GM19043 (cell line): Measurements from ENCODE around the gene CEP63.

Source experiments
- ATAC-seq: cut with Tn5 transposase; IDR thresholded peaks from one replicate; pipeline ENCODE4 v1.9.1; 2021; ENCODE audit warnings: low read depth; ENCODE audit not compliant: unreplicated experiment

Gene CEP63

GRCh38 chr3:134606033-134607025, 120.5 kb downstream of the CEP63 start:
- no peak for ATAC-seq

GRCh38 chr3:134607054-134608022, 121.5 kb downstream of the CEP63 start:
- no peak for ATAC-seq

GRCh38 chr3:134608023-134608770, 122.3 kb downstream of the CEP63 start:
- no peak for ATAC-seq

- ATAC-seq: no peak
Observed at GRCh38 chr3:134608771-134609435, 123.0 kb downstream of the CEP63 start.

- no peak for ATAC-seq
Observed at GRCh38 chr3:134609821-134610431, 124.1 kb downstream of the CEP63 start.

- no peak for ATAC-seq
Observed at GRCh38 chr3:134610432-134611385, 124.9 kb downstream of the CEP63 start.

- no peak for ATAC-seq
Observed at GRCh38 chr3:134611516-134611915, 125.7 kb downstream of the CEP63 start.

- no peak for ATAC-seq
Observed at GRCh38 chr3:134613006-134613520, 127.2 kb downstream of the CEP63 start.

- no peak for ATAC-seq
Observed at GRCh38 chr3:134614955-134615354, 129.1 kb downstream of the CEP63 start.

GRCh38 chr3:134615743-134616142, 129.9 kb downstream of the CEP63 start:
- ATAC-seq: no peak

GRCh38 chr3:134617608-134618477, 132.0 kb downstream of the CEP63 start:
- ATAC-seq: no peak

- ATAC-seq: no peak
Observed at GRCh38 chr3:134618478-134619300, 132.8 kb downstream of the CEP63 start.

- no peak for ATAC-seq
Observed at GRCh38 chr3:134619301-134619615, 133.4 kb downstream of the CEP63 start.

GRCh38 chr3:134619884-134620445, 134.1 kb downstream of the CEP63 start:
- ATAC-seq: no peak

GRCh38 chr3:134620476-134621115, 134.7 kb downstream of the CEP63 start:
- no peak for ATAC-seq

- ATAC-seq: no peak
Observed at GRCh38 chr3:134621854-134622253, 136.0 kb downstream of the CEP63 start.
